H1 (cell line): ENCODE measurements around the gene LNX2. TPM values are rescaled to one million over a fixed set of nuclear protein-coding genes. Genes with fewer than 3 reads are reported as not detected.

Source experiments
- CTCF ChIA-PET: fragments of 300-600 bp; sonication (Branson Sonifier 250); formaldehyde crosslinking; loops from one replicate; lab custom pipeline; 2021; ENCODE audit not compliant: partially characterized antibody; lab: Charles Lee
- POLR2A ChIA-PET: fragments of 300-600 bp; sonication (Branson Sonifier 250); formaldehyde crosslinking; loops from one replicate; lab custom pipeline; 2021; ENCODE audit warnings: inconsistent platforms; ENCODE audit not compliant: partially characterized antibody; lab: Charles Lee
- DNase-seq, 2 experiments: peaks; one replicate each; pipeline versions ENCODE4 v3.0.0 to v3.0.0-alpha.2; 2010 to 2022; ENCODE audit warnings: low spot score in 2 of 2, low read depth in 1 of 2, mixed read lengths in 1 of 2
- FAIRE-seq: peaks from 2 replicates; lab custom pipeline; 2011; peaks lifted over from hg19 to GRCh38; lab: Jason Lieb, UNC
- H2AFZ ChIP-seq: 2 replicates; pipeline ENCODE4 v1.8.1; 2012; ENCODE audit warnings: low read length, inconsistent platforms
- H2AK5ac ChIP-seq: 2 replicates; pipeline ENCODE4 v1.6.1; 2013; ENCODE audit warnings: low read depth, low read length
- H2BK120ac ChIP-seq: replicated peaks from 2 replicates; pipeline ENCODE3; 2013; ENCODE audit warnings: low read depth, low read length, inconsistent platforms
- H2BK12ac ChIP-seq: 2 replicates; pipeline ENCODE4 v1.6.1; 2013; ENCODE audit warnings: low read depth, low read length
- H2BK15ac ChIP-seq: 2 replicates; pipeline ENCODE4 v1.6.1; 2013; ENCODE audit warnings: low read length
- H2BK20ac ChIP-seq: 2 replicates; pipeline ENCODE4 v1.6.1; 2013; ENCODE audit warnings: low read length
- H2BK5ac ChIP-seq: 2 replicates; pipeline ENCODE4 v1.6.1; 2013; ENCODE audit warnings: low read depth, low read length
- H3K14ac ChIP-seq: 2 replicates; pipeline ENCODE4 v1.6.1; 2013; ENCODE audit warnings: inconsistent platforms; ENCODE audit not compliant: insufficient read length
- H3K18ac ChIP-seq: 2 replicates; pipeline ENCODE4 v1.6.1; 2013; ENCODE audit warnings: low read length; ENCODE audit errors: extremely low read depth
- H3K23ac ChIP-seq: 2 replicates; pipeline ENCODE4 v1.6.1; 2013; ENCODE audit warnings: inconsistent platforms; ENCODE audit not compliant: insufficient read length
- H3K23me2 ChIP-seq: 2 replicates; pipeline ENCODE4 v1.6.1; 2013; ENCODE audit warnings: low read depth, low read length
- H3K27ac ChIP-seq: 2 replicates; pipeline ENCODE4 v1.6.1; 2011; ENCODE audit warnings: low read depth, low read length, inconsistent platforms
- H3K27me3 ChIP-seq, 4 experiments: replicated peaks in 1 of 4; 1 replicate in 1 of 4; 2 replicates in 3 of 4; pipeline versions ENCODE4 v1.6.1 to v1.8.1; 2011 to 2013; ENCODE audit warnings: low read length in 3 of 4, mild to moderate bottlenecking in 3 of 4, inconsistent platforms in 2 of 4, mixed read lengths in 2 of 4, moderate library complexity in 1 of 4; ENCODE audit not compliant: control insufficient read depth in 3 of 4, insufficient read depth in 3 of 4; ENCODE audit errors: extremely low read depth in 1 of 4
- H3K36me3 ChIP-seq, 4 experiments: 2 replicates each; pipeline versions ENCODE4 v1.6.1 to v1.8.1; 2011 to 2013; ENCODE audit warnings: mild to moderate bottlenecking in 4 of 4, low read length in 3 of 4, moderate library complexity in 2 of 4, control low read depth in 1 of 4, inconsistent platforms in 1 of 4; ENCODE audit not compliant: insufficient read depth in 4 of 4, control insufficient read depth in 2 of 4
- H3K4ac ChIP-seq: replicated peaks from 2 replicates; pipeline ENCODE3; 2013; ENCODE audit warnings: low read length, low read depth, mixed read lengths, inconsistent platforms; ENCODE audit not compliant: insufficient read length
- H3K4me1 ChIP-seq, 4 experiments: replicated peaks in 1 of 4; 1 replicate in 1 of 4; 2 replicates in 3 of 4; pipeline versions ENCODE4 v1.6.1 to v1.8.1; 2011 to 2013; ENCODE audit warnings: low read length in 3 of 4, inconsistent platforms in 2 of 4, mixed read lengths in 1 of 4; ENCODE audit not compliant: insufficient read depth in 4 of 4, control insufficient read depth in 3 of 4
- H3K4me2 ChIP-seq, 2 experiments: 2 replicates each; pipeline versions ENCODE4 v1.6.1 to v1.8.1; 2011 to 2013; ENCODE audit warnings: low read depth in 2 of 2, low read length in 2 of 2, control low read depth in 1 of 2, inconsistent platforms in 1 of 2, mild to moderate bottlenecking in 1 of 2; ENCODE audit not compliant: insufficient read depth in 1 of 2
- H3K4me3 ChIP-seq, 4 experiments: fragments of 200-600, 300-600 bp in 1 of 4; sonication (generic), shearing (Covaris generic), sonication (Bioruptor Twin) in 1 of 4; 2 replicates each; pipeline versions ENCODE4 v1.5.1 to v1.8.1; 2011 to 2016; ENCODE audit warnings: low read length in 4 of 4, low read depth in 3 of 4, control low read depth in 2 of 4, inconsistent platforms in 2 of 4, mild to moderate bottlenecking in 2 of 4, mixed read lengths in 1 of 4, moderate library complexity in 1 of 4; ENCODE audit not compliant: insufficient read depth in 2 of 4; ENCODE audit errors: extremely low read depth in 1 of 4
- H3K56ac ChIP-seq: replicated peaks from 2 replicates; pipeline ENCODE3; 2013; ENCODE audit warnings: low read depth, mild to moderate bottlenecking, mixed read lengths, low read length, inconsistent platforms; ENCODE audit not compliant: insufficient read length
- H3K79me1 ChIP-seq: 2 replicates; pipeline ENCODE4 v1.6.1; 2013; ENCODE audit warnings: low read depth, low read length, control low read depth
- H3K79me2 ChIP-seq, 2 experiments: 2 replicates each; pipeline versions ENCODE4 v1.6.1 to v1.8.1; 2012 to 2013; ENCODE audit warnings: low read length in 2 of 2, mild to moderate bottlenecking in 2 of 2, inconsistent platforms in 1 of 2; ENCODE audit not compliant: insufficient read depth in 2 of 2, control insufficient read depth in 1 of 2
- H3K9ac ChIP-seq, 4 experiments: replicated peaks in 1 of 4; 1 replicate in 1 of 4; 2 replicates in 3 of 4; pipeline versions ENCODE4 v1.6.1 to v1.8.1; 2011 to 2013; ENCODE audit warnings: low read depth in 3 of 4, low read length in 3 of 4, control low read depth in 2 of 4, mild to moderate bottlenecking in 2 of 4, moderate library complexity in 2 of 4, inconsistent platforms in 1 of 4; ENCODE audit errors: extremely low read depth in 1 of 4
- H3K9me3 ChIP-seq, 2 experiments: 2 replicates each; pipeline versions ENCODE4 v1.6.1 to v1.8.1; 2012 to 2013; ENCODE audit warnings: mild to moderate bottlenecking in 2 of 2, moderate library complexity in 2 of 2, control low read depth in 1 of 2, inconsistent platforms in 1 of 2, low read depth in 1 of 2, low read length in 1 of 2, mixed read lengths in 1 of 2; ENCODE audit not compliant: insufficient read depth in 2 of 2
- H4K20me1 ChIP-seq, 2 experiments: replicated peaks in 1 of 2; 2 replicates each; pipeline versions ENCODE3 to v1.8.1; 2011 to 2013; ENCODE audit warnings: inconsistent platforms in 2 of 2, low read length in 2 of 2, mild to moderate bottlenecking in 1 of 2; ENCODE audit not compliant: insufficient read depth in 2 of 2, control insufficient read depth in 1 of 2
- H4K5ac ChIP-seq: 2 replicates; pipeline ENCODE4 v1.6.1; 2013; ENCODE audit warnings: low read length, low read depth, mixed read lengths, inconsistent platforms; ENCODE audit not compliant: insufficient read length
- H4K8ac ChIP-seq: 2 replicates; pipeline ENCODE4 v1.8.0; 2013; ENCODE audit warnings: mild to moderate bottlenecking, moderate library complexity, low read length, inconsistent platforms; ENCODE audit not compliant: insufficient read depth; ENCODE audit errors: extremely low read depth
- H4K91ac ChIP-seq: replicated peaks from 2 replicates; pipeline ENCODE3; 2013; ENCODE audit warnings: low read length, mixed read lengths, inconsistent platforms; ENCODE audit not compliant: insufficient read length
- CEBPB ChIP-seq: IDR thresholded peaks from 2 replicates; pipeline ENCODE4 v1.6.1; 2012; ENCODE audit warnings: low read depth, low read length
- CTCF ChIP-seq, 3 experiments: IDR thresholded peaks; 1 replicate in 2 of 3; 2 replicates in 1 of 3; pipeline versions ENCODE4 v1.5.1 to v1.6.1; 2011; ENCODE audit warnings: low read length in 3 of 3, mild to moderate bottlenecking in 3 of 3, inconsistent platforms in 2 of 3, low read depth in 1 of 3, moderate library complexity in 1 of 3; ENCODE audit not compliant: insufficient read depth in 1 of 3; ENCODE audit errors: control extremely low read depth in 1 of 3
- KDM1A ChIP-seq: fragments of 200-600, 300-600 bp; sonication (generic); IDR thresholded peaks from 2 replicates; pipeline ENCODE4 v1.7.1; 2016; ENCODE audit warnings: mild to moderate bottlenecking, low read length, borderline replicate concordance
- RXRA ChIP-seq: IDR thresholded peaks from 2 replicates; pipeline ENCODE4 v1.6.1; 2011; ENCODE audit warnings: low read depth, mild to moderate bottlenecking, low read length, moderate library complexity; ENCODE audit not compliant: insufficient read depth
- SP4 ChIP-seq: IDR thresholded peaks from 2 replicates; pipeline ENCODE4 v1.6.1; 2012; ENCODE audit warnings: low read length, inconsistent platforms
- TAF1 ChIP-seq: IDR thresholded peaks from 2 replicates; pipeline ENCODE4 v1.6.1; 2011; ENCODE audit warnings: mild to moderate bottlenecking, low read depth, low read length
- WGBS, 2 experiments: shearing (Covaris generic) in 1 of 2; methylation state at CpG; one replicate each; pipeline versions ENCODE4 v1.1.6 to v1.1.7; 2013 to 2015; ENCODE audit warnings: low lambda C conversion rate in 2 of 2, mixed read lengths in 2 of 2, inconsistent platforms in 1 of 2, low coverage in 1 of 2, missing lambda C conversion rate in 1 of 2; ENCODE audit not compliant: insufficient replicate concordance in 2 of 2, insufficient coverage in 1 of 2, insufficient read length in 1 of 2; ENCODE audit errors: extremely low coverage in 1 of 2, missing lambda C conversion rate in 1 of 2; 5-methylcytosine and 5-hydroxymethylcytosine counted together
- polyA plus RNA-seq, 7 experiments: library from polyadenylated mRNA; depleted of rRNA in 3 of 7; stranded (reverse) in 5 of 7; unstranded in 2 of 7; fragments of >200 nt in 5 of 7; fragments of 200-250 nt in 2 of 7; gene quantifications; 1 replicate in 5 of 7; 2 replicates in 1 of 7; 4 replicates in 1 of 7; pipeline versions ENCODE4 v1.2.1 to v1.2.3, GENCODE V29; 2011 to 2013; ENCODE audit warnings: missing spikeins in 2 of 7, mixed read lengths in 2 of 7
- total RNA-seq: library from RNA; stranded (reverse); fragmentation: NEBNext Ultra II Directional; extraction: Animal tissue kit (Norgen Biotek cat#: 25700); gene quantifications from 2 replicates; pipeline ENCODE4 v1.2.1, GENCODE V29; 2021

The LNX2 gene
- total and polyA plus RNA-seq, 2 of the 8 experiments (the other 6 are each of a cell fraction or from before 2014, with no cell fraction given): 6.4 to 13.9 TPM

- Histone ChIP-seq H3K4me2 (no peak overlapping the region), H2BK5ac (no peak overlapping the region), H4K91ac (no peak overlapping the region), H3K9me3 (no peaks in the 10 kb centered on the region), H2BK12ac (no peak overlapping the region), H3K14ac (no peak overlapping the region), H4K8ac (no peak overlapping the region), H3K23me2 (no peaks in the 10 kb centered on the region), H2BK20ac (no peak overlapping the region), H3K9ac (no peak overlapping the region), H4K5ac (no peak overlapping the region), H3K79me1 (no peaks in the 10 kb centered on the region; the same call in 1 of the 2 replicates), H3K27me3 (no peaks in the 10 kb centered on the region), H4K20me1 (peaks cover 2% of the 10 kb centered on the region in 2 experiments), H3K56ac (no peak overlapping the region), H2BK120ac (no peak overlapping the region), H3K4me1 (peaks cover 0 to 2% (median 0%) of the 10 kb centered on the region in 4 experiments; a peak in 3 of 7 replicates), H3K27ac (no peak overlapping the region), H3K4ac (no peak overlapping the region), H3K18ac (no peak overlapping the region), H3K79me2 (no peaks in the 10 kb centered on the region; a peak in 1 of 4 replicates), H3K4me3 (no peak overlapping the region), H2AFZ (no peak overlapping the region), H2AK5ac (no peak overlapping the region), H2BK15ac (no peak overlapping the region), H3K36me3 (0 out of 8 replicates have a peak, but pooled peaks cover 0 to 2% (median 0%) of the 10 kb centered on the region in 4 experiments), H3K23ac (no peak overlapping the region)
- 74% methylated on average over 7 of the region's 7 CpGs; no CpG with 5 or more reads in 1 of the 2 experiments for WGBS, 2 experiments
- DNase-seq: no peak
- POLR2A ChIA-PET: no interaction called here
- FAIRE-seq: no peak
- CTCF ChIA-PET: interaction anchor here (0.6 to 1.4 kb wide), 4 partner anchors 13 to 765 kb away, joined by 3 to 6 read pairs (median 5); no protein-coding TSS in a partner anchor
- TF ChIP-seq RXRA: no peak
- no peak for TF ChIP-seq TAF1
- no peak for TF ChIP-seq KDM1A
- TF ChIP-seq CEBPB: no peak
- TF ChIP-seq SP4: no peak
- TF ChIP-seq CTCF (IDR thresholded peaks at IDR 0.05; ENCODE audit: control extremely low read depth in 1 of 3, insufficient read depth in 1 of 3, low read depth in 1 of 3, low read length in 3 of 3): no peak
Measured at GRCh38 chr13:27659145-27659865, 39.0 kb upstream of the LNX2 start.
